ENCODE data around the gene ST6GALNAC3. TPM values are rescaled to one million over a fixed set of nuclear protein-coding genes. Genes with fewer than 3 reads are reported as not detected.

Gene ST6GALNAC3
- total RNA-seq, 4 donors from 2014 or later, result 5.9 to 29.8 (median 11.7) TPM

- no peak for TF ChIP-seq CTCF (IDR thresholded peaks at IDR 0.05; ENCODE audit: low read depth)
Observed at GRCh38 chr1:76679534-76680152, 605.1 kb downstream of the ST6GALNAC3 start.

GRCh38 chr1:76680651-76681050 is 606.1 kb downstream of the ST6GALNAC3 start:
- no peak for TF ChIP-seq CTCF (IDR thresholded peaks at IDR 0.05; ENCODE audit: low read depth)

- TF ChIP-seq CTCF (IDR thresholded peaks at IDR 0.05; ENCODE audit: low read depth), result no peak
Observed at GRCh38 chr1:76682138-76682537, 607.6 kb downstream of the ST6GALNAC3 start.

Other genes starting within 250 kb of the ST6GALNAC3 start
- not detected for gene ASB17, start 142.3 kb upstream of the ST6GALNAC3 start, total RNA-seq

All from subcutaneous adipose tissue (tissue), 4 donors.